ENCODE measurements around the gene HPSE2. TPM values are rescaled to one million over a fixed set of nuclear protein-coding genes. Genes with fewer than 3 reads are reported as not detected.

Gene HPSE2
- total and polyA plus RNA-seq, 2 of the 13 experiments (the other 11 are each of a cell fraction or from before 2014, with no cell fraction given): 0.01 TPM; not detected in 1

DNA sequence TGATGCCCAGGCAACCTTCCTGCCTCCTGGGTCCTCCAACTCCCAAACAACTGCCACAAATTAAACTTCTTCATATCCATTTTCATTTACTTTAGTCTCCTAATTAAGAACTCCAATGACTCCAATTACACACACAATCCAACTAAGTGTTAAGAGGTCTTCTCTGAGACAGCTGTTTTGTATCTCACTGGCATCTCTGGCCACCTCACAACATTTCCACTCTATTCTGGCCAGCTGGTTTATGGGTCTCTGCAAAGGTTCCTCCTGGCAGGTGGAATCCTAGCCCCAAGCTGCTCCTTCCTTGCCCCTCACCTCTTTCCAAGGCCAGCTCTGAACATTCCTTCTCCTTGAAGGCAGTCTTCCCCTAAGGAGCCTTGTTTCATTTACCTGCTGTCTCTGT, 665.8 kb downstream of the HPSE2 start:
- ATAC-seq (no peak), FAIRE-seq (no peak), DNase-seq (ENCODE audit: low spot score) (no peak)
- TF ChIP-seq SRSF1 (optimal IDR thresholded peaks at IDR 0.05; ENCODE audit: low read depth, low read length): no peak
- no peak for TF ChIP-seq SIX4 (CRISPR knock-in tag; IDR thresholded peaks at IDR 0.05)
- TF ChIP-seq ZNF274 (CRISPR knock-in tag; IDR thresholded peaks at IDR 0.05): no peak
- no peak for TF ChIP-seq TBL1XR1 (IDR thresholded peaks at IDR 0.05; ENCODE audit: borderline replicate concordance, low read length, partially characterized antibody)
- H4K20me1 ChIP-seq (ENCODE audit: insufficient read depth, low read length): no peaks in the 10 kb centered on the region
- H3K4me2 ChIP-seq (ENCODE audit: low read depth, low read length): no peak overlapping the region
- H3K36me3 ChIP-seq (replicated peaks in 1 of 2; ENCODE audit: control insufficient read depth in 1 of 2, insufficient read depth in 2 of 2, low read length in 2 of 2): no peaks in the 10 kb centered on the region
- H3K4me1 ChIP-seq (ENCODE audit: insufficient read depth, low read length): no peaks in the 10 kb centered on the region
- in situ Hi-C loops (cut with HindIII; ENCODE audit: extremely low pct_ligation_motif_present, low pct_unique_long_range_greater_than_20kb) (no loop called here), intact Hi-C loops (cut with micrococcal nuclease; ENCODE audit: unreplicated experiment) (no loop called here)
- POLR2A ChIA-PET: no interaction called here
- H3K4me3 ChIP-seq (replicated peaks in 1 of 3; ENCODE audit: insufficient read depth in 1 of 3, low read depth in 2 of 3, low read length in 3 of 3): no peak overlapping the region
- H3K79me2 ChIP-seq (ENCODE audit: insufficient read depth, low read length): no peaks in the 10 kb centered on the region
- CTCF ChIA-PET (ENCODE audit: low intra/inter-chr PET ratio, low total read pairs): no interaction called here
- no peaks in the 10 kb centered on the region for H3K9me3 ChIP-seq (ENCODE audit: low read length)
- no peak overlapping the region for H2AFZ ChIP-seq (ENCODE audit: low read length)
- H3K27me3 ChIP-seq (ENCODE audit: control insufficient read depth in 1 of 2, insufficient read depth in 2 of 2, low read length in 2 of 2): no peaks in the 10 kb centered on the region; a peak in 2 of 5 replicates
- H3K9ac ChIP-seq (ENCODE audit: insufficient read depth, low read depth, low read length): no peak overlapping the region
- BruUV-seq (replicated peaks): no TSS peak
- no peak overlapping the region for H3K27ac ChIP-seq (ENCODE audit: extremely low read length, insufficient read depth, low read length)

- ChIA-PET POLR2A (no interaction called here), CTCF (ENCODE audit: low intra/inter-chr PET ratio, low total read pairs) (no interaction called here)
- no peak for DNase-seq (ENCODE audit: low spot score)
- Histone ChIP-seq H3K79me2 (ENCODE audit: insufficient read depth, low read length) (no peaks in the 10 kb centered on the region), H3K9me3 (ENCODE audit: low read length) (no peaks in the 10 kb centered on the region), H2AFZ (ENCODE audit: low read length) (no peak overlapping the region), H3K27me3 (ENCODE audit: control insufficient read depth in 1 of 2, insufficient read depth in 2 of 2, low read length in 2 of 2) (no peaks in the 10 kb centered on the region; a peak in 2 of 5 replicates), H3K4me2 (ENCODE audit: low read depth, low read length) (no peak overlapping the region), H3K27ac (ENCODE audit: extremely low read length, insufficient read depth, low read length) (no peak overlapping the region), H3K9ac (ENCODE audit: insufficient read depth, low read depth, low read length) (no peak overlapping the region), H4K20me1 (ENCODE audit: insufficient read depth, low read length) (no peaks in the 10 kb centered on the region), H3K4me3 (replicated peaks in 1 of 3; ENCODE audit: insufficient read depth in 1 of 3, low read depth in 2 of 3, low read length in 3 of 3) (no peak overlapping the region), H3K4me1 (ENCODE audit: insufficient read depth, low read length) (no peaks in the 10 kb centered on the region), H3K36me3 (replicated peaks in 1 of 2; ENCODE audit: control insufficient read depth in 1 of 2, insufficient read depth in 2 of 2, low read length in 2 of 2) (no peaks in the 10 kb centered on the region)
- no TSS peak for BruUV-seq (replicated peaks)
- in situ Hi-C loops (cut with HindIII; ENCODE audit: extremely low pct_ligation_motif_present, low pct_unique_long_range_greater_than_20kb): no loop called here
- intact Hi-C loops (cut with micrococcal nuclease; ENCODE audit: unreplicated experiment): no loop called here
- FAIRE-seq: no peak
- no peak for ATAC-seq
- WGBS (ENCODE audit: low lambda C conversion rate): 2% methylated on average over 2 of the region's 2 CpGs
- TF ChIP-seq ZNF670 (CRISPR knock-in tag; IDR thresholded peaks at IDR 0.05; ENCODE audit: borderline replicate concordance): no peak
- TF ChIP-seq ZNF33B (CRISPR knock-in tag; IDR thresholded peaks at IDR 0.05): no peak
- TF ChIP-seq ZNF713 (CRISPR knock-in tag; IDR thresholded peaks at IDR 0.05): no peak
- TF ChIP-seq, protein P1, sequence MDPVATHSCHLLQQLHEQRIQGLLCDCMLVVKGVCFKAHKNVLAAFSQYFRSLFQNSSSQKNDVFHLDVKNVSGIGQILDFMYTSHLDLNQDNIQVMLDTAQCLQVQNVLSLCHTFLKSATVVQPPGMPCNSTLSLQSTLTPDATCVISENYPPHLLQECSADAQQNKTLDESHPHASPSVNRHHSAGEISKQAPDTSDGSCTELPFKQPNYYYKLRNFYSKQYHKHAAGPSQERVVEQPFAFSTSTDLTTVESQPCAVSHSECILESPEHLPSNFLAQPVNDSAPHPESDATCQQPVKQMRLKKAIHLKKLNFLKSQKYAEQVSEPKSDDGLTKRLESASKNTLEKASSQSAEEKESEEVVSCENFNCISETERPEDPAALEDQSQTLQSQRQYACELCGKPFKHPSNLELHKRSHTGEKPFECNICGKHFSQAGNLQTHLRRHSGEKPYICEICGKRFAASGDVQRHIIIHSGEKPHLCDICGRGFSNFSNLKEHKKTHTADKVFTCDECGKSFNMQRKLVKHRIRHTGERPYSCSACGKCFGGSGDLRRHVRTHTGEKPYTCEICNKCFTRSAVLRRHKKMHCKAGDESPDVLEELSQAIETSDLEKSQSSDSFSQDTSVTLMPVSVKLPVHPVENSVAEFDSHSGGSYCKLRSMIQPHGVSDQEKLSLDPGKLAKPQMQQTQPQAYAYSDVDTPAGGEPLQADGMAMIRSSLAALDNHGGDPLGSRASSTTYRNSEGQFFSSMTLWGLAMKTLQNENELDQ (CRISPR knock-in tag; IDR thresholded peaks at IDR 0.05; ENCODE audit: borderline replicate concordance): no peak
- no peak for TF ChIP-seq ZNF367 (CRISPR knock-in tag; IDR thresholded peaks at IDR 0.05; ENCODE audit: borderline replicate concordance)
- TF ChIP-seq RORA (CRISPR knock-in tag; IDR thresholded peaks at IDR 0.05): no peak
- TF ChIP-seq ZNF101 (CRISPR knock-in tag; IDR thresholded peaks at IDR 0.05; ENCODE audit: borderline replicate concordance, low read depth): no peak
- no peak for TF ChIP-seq GTF3A (CRISPR knock-in tag; conservative IDR thresholded peaks at IDR 0.05)
- TF ChIP-seq PTBP1 (IDR thresholded peaks at IDR 0.05; ENCODE audit: low read depth, low read length, poor library complexity, severe bottlenecking): no peak
- TF ChIP-seq HMGA1 (CRISPR knock-in tag; conservative IDR thresholded peaks at IDR 0.05): no peak
- TF ChIP-seq ZNF616 (CRISPR knock-in tag; IDR thresholded peaks at IDR 0.05; ENCODE audit: low read depth): no peak
- TF ChIP-seq ZC3H13 (CRISPR knock-in tag; IDR thresholded peaks at IDR 0.05): no peak
- TF ChIP-seq TBX3 (IDR thresholded peaks at IDR 0.05; ENCODE audit: borderline replicate concordance): no peak
- TF ChIP-seq ZBTB8A (CRISPR knock-in tag; IDR thresholded peaks at IDR 0.05; ENCODE audit: borderline replicate concordance, low read depth): no peak
- TF ChIP-seq ZNF740 (CRISPR knock-in tag; IDR thresholded peaks at IDR 0.05): no peak
Observed at GRCh38 chr10:98568551-98568950, 667.1 kb downstream of the HPSE2 start.
